HFF-Myc (cell line): ENCODE results near the gene GLIPR2.
A peak's percentile ranks its signal among the peaks of the same experiment; 100 is the strongest.

Experiments
- DNase-seq: peaks from one replicate; pipeline ENCODE4 v3.0.0-alpha.2; 2011; ENCODE audit warnings: low read depth; ENCODE audit errors: extremely low read depth
- H3K4me3 ChIP-seq: replicated peaks from 2 replicates; pipeline ENCODE4 v1.5.1; 2011; ENCODE audit warnings: low read depth, mild to moderate bottlenecking, control low read depth, low read length
- CTCF ChIP-seq: IDR thresholded peaks from 2 replicates; pipeline ENCODE4 v1.5.1; 2012; ENCODE audit warnings: mild to moderate bottlenecking, low read depth, low read length, control low read depth; ENCODE audit errors: missing control alignments

The GLIPR2 gene

GRCh38 chr9:36137392-36138004, 965 bp downstream of the GLIPR2 start:
- no peak for TF ChIP-seq CTCF
- H3K4me3 ChIP-seq, result peak overlapping the region; percentile 59
- no peak for DNase-seq

GRCh38 chr9:36138496-36138895, 2.0 kb downstream of the GLIPR2 start:
- no peak for TF ChIP-seq CTCF
- no peak for DNase-seq
- H3K4me3 ChIP-seq, result no peak overlapping the region

- DNase-seq, result no peak
- no peak for TF ChIP-seq CTCF
- H3K4me3 ChIP-seq, result no peak overlapping the region
Observed at GRCh38 chr9:36138901-36139300, 2.4 kb downstream of the GLIPR2 start.

GRCh38 chr9:36140086-36141084, 3.9 kb downstream of the GLIPR2 start:
- no peak for TF ChIP-seq CTCF
- H3K4me3 ChIP-seq, result no peak overlapping the region
- DNase-seq, result no peak

- H3K4me3 ChIP-seq, result no peak overlapping the region
- DNase-seq, result no peak
- TF ChIP-seq CTCF, result peak; percentile 43
Observed at GRCh38 chr9:36141288-36141687, 4.8 kb downstream of the GLIPR2 start.

- TF ChIP-seq CTCF, result no peak
- DNase-seq, result no peak
- H3K4me3 ChIP-seq, result no peak overlapping the region
Observed at GRCh38 chr9:36141761-36142160, 5.2 kb downstream of the GLIPR2 start.
